ENCODE results near the gene WASHC3. TPM values are rescaled to one million over a fixed set of nuclear protein-coding genes. Genes with fewer than 3 reads are reported as not detected.

WASHC3 gene
- total RNA-seq, 2 experiments from 2014 or later: 39.3 to 40.1 TPM

GRCh38 chr12:102010265-102010994 is 51.4 kb downstream of the WASHC3 start:
- intact Hi-C loops (cut with micrococcal nuclease): no loop called here
- Mint-ChIP-seq H3K9me3 (no peaks in the 10 kb centered on the region), H3K4me3 (no peak overlapping the region), H3K4me1 (ENCODE audit: low read depth) (no peaks in the 10 kb centered on the region), H3K36me3 (peaks cover 13% of the 10 kb centered on the region), H3K27me3 (no peaks in the 10 kb centered on the region), H3K27ac (no peak overlapping the region)
- DNase-seq: no peak
- CTCF ChIA-PET: no interaction called here
- POLR2A ChIA-PET: no interaction called here

GRCh38 chr12:102009796-102010195 is 52.0 kb downstream of the WASHC3 start:
- H3K4me1 Mint-ChIP-seq (ENCODE audit: low read depth): no peaks in the 10 kb centered on the region
- no peaks in the 10 kb centered on the region for H3K9me3 Mint-ChIP-seq
- DNase-seq: no peak
- CTCF ChIA-PET: no interaction called here
- H3K27me3 Mint-ChIP-seq: no peaks in the 10 kb centered on the region
- intact Hi-C loops (cut with micrococcal nuclease): no loop called here
- no peak overlapping the region for H3K4me3 Mint-ChIP-seq
- POLR2A ChIA-PET: no interaction called here
- H3K27ac Mint-ChIP-seq: no peak overlapping the region
- peaks cover 13% of the 10 kb centered on the region for H3K36me3 Mint-ChIP-seq

GRCh38 chr12:102008615-102009126 is 53.1 kb downstream of the WASHC3 start:
- ChIA-PET CTCF (interaction anchor here (0.7 kb wide), 1 partner anchor 1090 kb away, joined by 3 read pairs; no protein-coding TSS in a partner anchor), POLR2A (no interaction called here)
- Mint-ChIP-seq H3K27ac (no peak overlapping the region), H3K4me3 (no peak overlapping the region), H3K4me1 (ENCODE audit: low read depth) (no peaks in the 10 kb centered on the region), H3K36me3 (peaks cover 13% of the 10 kb centered on the region), H3K27me3 (no peaks in the 10 kb centered on the region), H3K9me3 (no peaks in the 10 kb centered on the region)
- intact Hi-C loops (cut with micrococcal nuclease): no loop called here
- DNase-seq: no peak

GRCh38 chr12:102005256-102005655 is 56.5 kb downstream of the WASHC3 start:
- POLR2A ChIA-PET: no interaction called here
- H3K27ac Mint-ChIP-seq: no peak overlapping the region
- peaks cover 2% of the 10 kb centered on the region for H3K36me3 Mint-ChIP-seq
- intact Hi-C loops (cut with micrococcal nuclease): no loop called here
- no peak overlapping the region for H3K4me3 Mint-ChIP-seq
- H3K27me3 Mint-ChIP-seq: peaks cover 2% of the 10 kb centered on the region
- no peaks in the 10 kb centered on the region for H3K4me1 Mint-ChIP-seq (ENCODE audit: low read depth)
- H3K9me3 Mint-ChIP-seq: no peaks in the 10 kb centered on the region
- DNase-seq: no peak
- CTCF ChIA-PET: no interaction called here

GRCh38 chr12:101997102-101997501 is 64.7 kb downstream of the WASHC3 start:
- CTCF ChIA-PET: no interaction called here
- no peak overlapping the region for H3K4me3 Mint-ChIP-seq
- H3K4me1 Mint-ChIP-seq (ENCODE audit: low read depth): no peaks in the 10 kb centered on the region
- intact Hi-C loops (cut with micrococcal nuclease): no loop called here
- POLR2A ChIA-PET: no interaction called here
- H3K9me3 Mint-ChIP-seq: no peaks in the 10 kb centered on the region
- no peaks in the 10 kb centered on the region for H3K36me3 Mint-ChIP-seq
- H3K27me3 Mint-ChIP-seq: peaks cover 8% of the 10 kb centered on the region
- no peak for DNase-seq
- H3K27ac Mint-ChIP-seq: no peak overlapping the region

- Mint-ChIP-seq H3K27ac (no peak overlapping the region), H3K4me3 (no peak overlapping the region), H3K36me3 (no peaks in the 10 kb centered on the region), H3K27me3 (peaks cover 8% of the 10 kb centered on the region), H3K4me1 (ENCODE audit: low read depth) (no peaks in the 10 kb centered on the region), H3K9me3 (no peaks in the 10 kb centered on the region)
- DNase-seq: no peak
- ChIA-PET POLR2A (no interaction called here), CTCF (no interaction called here)
- intact Hi-C loops (cut with micrococcal nuclease): no loop called here
These were observed 66.1 kb downstream of the WASHC3 start for GRCh38 chr12:101995684-101996083.

- intact Hi-C loops (cut with micrococcal nuclease): no loop called here
- POLR2A ChIA-PET: no interaction called here
- no peaks in the 10 kb centered on the region for H3K9me3 Mint-ChIP-seq
- H3K4me3 Mint-ChIP-seq: no peak overlapping the region
- H3K36me3 Mint-ChIP-seq: no peaks in the 10 kb centered on the region
- no peak for DNase-seq
- H3K27me3 Mint-ChIP-seq: peaks cover 3% of the 10 kb centered on the region
- no peaks in the 10 kb centered on the region for H3K4me1 Mint-ChIP-seq (ENCODE audit: low read depth)
- H3K27ac Mint-ChIP-seq: no peak overlapping the region
- CTCF ChIA-PET: no interaction called here
These were observed 69.7 kb downstream of the WASHC3 start for GRCh38 chr12:101992091-101992490.

- H3K27ac Mint-ChIP-seq: no peak overlapping the region
- no peaks in the 10 kb centered on the region for H3K36me3 Mint-ChIP-seq
- H3K4me3 Mint-ChIP-seq: no peak overlapping the region
- peaks cover 2% of the 10 kb centered on the region for H3K27me3 Mint-ChIP-seq
- POLR2A ChIA-PET: no interaction called here
- CTCF ChIA-PET: no interaction called here
- intact Hi-C loops (cut with micrococcal nuclease): no loop called here
- no peaks in the 10 kb centered on the region for H3K4me1 Mint-ChIP-seq (ENCODE audit: low read depth)
- no peak for DNase-seq
- H3K9me3 Mint-ChIP-seq: no peaks in the 10 kb centered on the region
These were observed 79.5 kb downstream of the WASHC3 start for GRCh38 chr12:101982307-101982706.

GRCh38 chr12:101981868-101982267 is 79.9 kb downstream of the WASHC3 start:
- Mint-ChIP-seq H3K4me1 (ENCODE audit: low read depth) (no peaks in the 10 kb centered on the region), H3K27ac (no peak overlapping the region), H3K4me3 (no peak overlapping the region), H3K36me3 (no peaks in the 10 kb centered on the region), H3K9me3 (no peaks in the 10 kb centered on the region), H3K27me3 (peaks cover 2% of the 10 kb centered on the region)
- no peak for DNase-seq
- CTCF ChIA-PET: no interaction called here
- intact Hi-C loops (cut with micrococcal nuclease): no loop called here
- POLR2A ChIA-PET: no interaction called here

GRCh38 chr12:101968770-101969169 is 93.0 kb downstream of the WASHC3 start:
- no peak overlapping the region for H3K27ac Mint-ChIP-seq
- H3K4me3 Mint-ChIP-seq: no peak overlapping the region
- H3K4me1 Mint-ChIP-seq (ENCODE audit: low read depth): peaks cover 13% of the 10 kb centered on the region
- intact Hi-C loops (cut with micrococcal nuclease): no loop called here
- peak; percentile 11 for DNase-seq
- H3K9me3 Mint-ChIP-seq: no peaks in the 10 kb centered on the region
- CTCF ChIA-PET: no interaction called here
- POLR2A ChIA-PET: no interaction called here
- no peaks in the 10 kb centered on the region for H3K36me3 Mint-ChIP-seq
- no peaks in the 10 kb centered on the region for H3K27me3 Mint-ChIP-seq

GRCh38 chr12:101967506-101967905 is 94.3 kb downstream of the WASHC3 start:
- Mint-ChIP-seq H3K9me3 (no peaks in the 10 kb centered on the region), H3K27ac (no peak overlapping the region), H3K36me3 (no peaks in the 10 kb centered on the region), H3K4me1 (ENCODE audit: low read depth) (peaks cover 13% of the 10 kb centered on the region), H3K27me3 (no peaks in the 10 kb centered on the region), H3K4me3 (no peak overlapping the region)
- intact Hi-C loops (cut with micrococcal nuclease): no loop called here
- CTCF ChIA-PET: interaction anchor here (1.5 kb wide), 1 partner anchor 26 kb away, joined by 3 read pairs; no protein-coding TSS in a partner anchor
- DNase-seq: no peak
- POLR2A ChIA-PET: no interaction called here

GRCh38 chr12:101966496-101966895 is 95.3 kb downstream of the WASHC3 start:
- ChIA-PET POLR2A (no interaction called here), CTCF (interaction anchor here (0.6 to 1.5 kb wide), 2 partner anchors 25 to 982 kb away, joined by 3 read pairs; no protein-coding TSS in a partner anchor)
- Mint-ChIP-seq H3K36me3 (no peaks in the 10 kb centered on the region), H3K4me1 (ENCODE audit: low read depth) (peaks cover 13% of the 10 kb centered on the region), H3K27me3 (no peaks in the 10 kb centered on the region), H3K9me3 (no peaks in the 10 kb centered on the region), H3K4me3 (no peak overlapping the region), H3K27ac (no peak overlapping the region)
- intact Hi-C loops (cut with micrococcal nuclease): no loop called here
- DNase-seq: no peak

- POLR2A ChIA-PET: no interaction called here
- peaks cover 9% of the 10 kb centered on the region for H3K9me3 Mint-ChIP-seq
- H3K4me1 Mint-ChIP-seq (ENCODE audit: low read depth): peaks cover 10% of the 10 kb centered on the region
These were observed 98.1 kb downstream of the WASHC3 start for GRCh38 chr12:101963697-101964096.

More at GRCh38 chr12:101963697-101964096, 98.1 kb downstream of the WASHC3 start:
- DNase-seq: no peak
- Mint-ChIP-seq H3K36me3 (no peaks in the 10 kb centered on the region), H3K27me3 (no peaks in the 10 kb centered on the region), H3K4me3 (no peak overlapping the region), H3K27ac (no peak overlapping the region)
- CTCF ChIA-PET: no interaction called here
- intact Hi-C loops (cut with micrococcal nuclease): no loop called here

Data from activated CD4-positive, alpha-beta memory T cell treated with anti-CD3 and anti-CD28 coated beads for 36 hours (primary cell).